Activated CD4-positive, alpha-beta T cell treated with anti-CD3 and anti-CD28 coated beads, Interleukin-2, amount 10 ng/mL, durations not matched to agents 7 days and 5 days (primary cell): ENCODE measurements around the gene CYTIP. TPM values are rescaled to one million over a fixed set of nuclear protein-coding genes. Genes with fewer than 3 reads are reported as not detected.
"Not testable (repeated sequence)": the region's sequence is repeated elsewhere in the genome, so short reads cannot be mapped to it uniquely, and the experiment has no call there.

Experiments
- CTCF ChIA-PET: fragments of 350-600 bp; sonication (Branson Sonifier 250); formaldehyde crosslinking; loops from one replicate; lab custom pipeline; 2021; ENCODE audit warnings: antibody characterized with exemption; lab: Charles Lee
- POLR2A ChIA-PET: fragments of 350-600 bp; sonication (Branson Sonifier 250); formaldehyde crosslinking; loops from one replicate; lab custom pipeline; 2021; ENCODE audit warnings: antibody characterized with exemption; lab: Charles Lee
- DNase-seq: peaks from one replicate; pipeline ENCODE4 v3.0.0-alpha.2; 2020
- H3K27ac Mint-ChIP-seq: one replicate; pipeline ENCODE4 v1.8.0; 2021; ENCODE audit warnings: mild to moderate bottlenecking, moderate library complexity, mixed read lengths
- H3K27me3 Mint-ChIP-seq: one replicate; pipeline ENCODE4 v1.8.0; 2021; ENCODE audit warnings: mixed read lengths
- H3K36me3 Mint-ChIP-seq: one replicate; pipeline ENCODE4 v1.8.0; 2021; ENCODE audit warnings: low read depth, mixed read lengths
- H3K4me1 Mint-ChIP-seq: one replicate; pipeline ENCODE4 v1.8.0; 2021; ENCODE audit warnings: mixed read lengths
- H3K4me3 Mint-ChIP-seq: one replicate; pipeline ENCODE4 v1.8.0; 2021; ENCODE audit warnings: mild to moderate bottlenecking, moderate library complexity, mixed read lengths
- H3K9me3 Mint-ChIP-seq: one replicate; pipeline ENCODE4 v1.8.0; 2021; ENCODE audit warnings: mixed read lengths
- total RNA-seq, 2 experiments: library from RNA; stranded (reverse); gene quantifications; one replicate each; pipeline ENCODE4 v1.2.3, GENCODE V29; 2021

The CYTIP gene
- total RNA-seq, 2 experiments from 2014 or later, result 234 to 279 TPM

- Mint-ChIP-seq H3K4me1 (peaks cover 79% of the 10 kb centered on the region), H3K27me3 (no peaks in the 10 kb centered on the region), H3K4me3 (no peak overlapping the region), H3K9me3 (peaks cover 4% of the 10 kb centered on the region), H3K36me3 (peaks cover 85% of the 10 kb centered on the region), H3K27ac (peak overlapping the region; percentile 93)
- DNase-seq, result no peak
- ChIA-PET POLR2A (interaction anchor here (0.7 to 2.2 kb wide), 5 partner anchors 12 to 22 kb away, joined by 3 to 18 read pairs (median 9); partner anchors contain the start of gene CYTIP), CTCF (interaction anchor here (1.0 to 2.6 kb wide), 7 partner anchors 12 to 120 kb away, joined by 3 to 19 read pairs (median 5); partner anchors contain the start of gene CYTIP)
Observed at GRCh38 chr2:157421331-157421944, 22.5 kb downstream of the CYTIP start.

GRCh38 chr2:157420771-157421323 lies 23.0 kb downstream of the CYTIP start:
- CTCF ChIA-PET, result interaction anchor here (0.6 to 2.6 kb wide), 11 partner anchors 13 to 119 kb away, joined by 3 to 19 read pairs (median 4); partner anchors contain the start of gene CYTIP
- POLR2A ChIA-PET, result interaction anchor here (0.7 to 2.2 kb wide), 6 partner anchors 17 to 60 kb away, joined by 3 to 18 read pairs (median 3); partner anchors contain the start of gene CYTIP
- Mint-ChIP-seq H3K9me3 (peaks cover 2% of the 10 kb centered on the region), H3K36me3 (peaks cover 82% of the 10 kb centered on the region), H3K27ac (peak overlapping the region; percentile 93), H3K4me3 (no peak overlapping the region), H3K4me1 (peaks cover 79% of the 10 kb centered on the region), H3K27me3 (no peaks in the 10 kb centered on the region)
- DNase-seq, result no peak

GRCh38 chr2:157419031-157419575 lies 24.8 kb downstream of the CYTIP start:
- CTCF ChIA-PET, result interaction anchor here (0.6 to 2.3 kb wide), 9 partner anchors 8 to 92 kb away, joined by 3 to 8 read pairs (median 5); partner anchors contain the start of gene CYTIP
- H3K27ac Mint-ChIP-seq, result peak overlapping the region; percentile 93
- no peaks in the 10 kb centered on the region for H3K27me3 Mint-ChIP-seq
- POLR2A ChIA-PET, result interaction anchor here (0.6 to 1.6 kb wide), 4 partner anchors 13 to 91 kb away, joined by 3 to 5 read pairs (median 3); no protein-coding TSS in a partner anchor
- no peak for DNase-seq
- no peaks in the 10 kb centered on the region for H3K9me3 Mint-ChIP-seq
- H3K36me3 Mint-ChIP-seq, result peaks cover 87% of the 10 kb centered on the region
- H3K4me1 Mint-ChIP-seq, result peaks cover 85% of the 10 kb centered on the region
- H3K4me3 Mint-ChIP-seq, result peak overlapping the region; percentile 35

- CTCF ChIA-PET, result interaction anchor here (0.5 to 2.3 kb wide), 8 partner anchors 9 to 154 kb away, joined by 3 to 8 read pairs (median 5); no protein-coding TSS in a partner anchor
- POLR2A ChIA-PET, result interaction anchor here (0.6 to 1.6 kb wide), 3 partner anchors 14 to 27 kb away, joined by 3 to 5 read pairs (median 3); no protein-coding TSS in a partner anchor
- Mint-ChIP-seq H3K4me1 (peaks cover 89% of the 10 kb centered on the region), H3K27ac (peak overlapping the region; percentile 96), H3K36me3 (peaks cover 89% of the 10 kb centered on the region), H3K4me3 (peak overlapping the region; percentile 71), H3K9me3 (no peaks in the 10 kb centered on the region), H3K27me3 (no peaks in the 10 kb centered on the region)
- peak; percentile 57 for DNase-seq
Observed at GRCh38 chr2:157418239-157418641, 25.6 kb downstream of the CYTIP start.

- peaks cover 89% of the 10 kb centered on the region for H3K4me1 Mint-ChIP-seq
- H3K27ac Mint-ChIP-seq, result peak overlapping the region; percentile 94
- no peaks in the 10 kb centered on the region for H3K27me3 Mint-ChIP-seq
- H3K36me3 Mint-ChIP-seq, result peaks cover 90% of the 10 kb centered on the region
- no peaks in the 10 kb centered on the region for H3K9me3 Mint-ChIP-seq
- POLR2A ChIA-PET, result no interaction called here
- CTCF ChIA-PET, result interaction anchor here (0.7 to 1.7 kb wide), 6 partner anchors 11 to 88 kb away, joined by 3 to 4 read pairs (median 3); no protein-coding TSS in a partner anchor
- H3K4me3 Mint-ChIP-seq, result peak overlapping the region; percentile 55
- DNase-seq, result no peak
Observed at GRCh38 chr2:157415591-157416101, 28.2 kb downstream of the CYTIP start.

GRCh38 chr2:157414050-157414449 lies 29.8 kb downstream of the CYTIP start:
- ChIA-PET CTCF (interaction anchor here (0.7 to 1.7 kb wide), 3 partner anchors 47 to 79 kb away, joined by 3 to 4 read pairs (median 4); no protein-coding TSS in a partner anchor), POLR2A (interaction anchor here (0.7 kb wide), 1 partner anchor 16 kb away, joined by 3 read pairs; no protein-coding TSS in a partner anchor)
- no peak for DNase-seq
- peak overlapping the region; percentile 54 for H3K4me3 Mint-ChIP-seq
- H3K9me3 Mint-ChIP-seq, result peaks cover 6% of the 10 kb centered on the region
- H3K27me3 Mint-ChIP-seq, result no peaks in the 10 kb centered on the region
- H3K4me1 Mint-ChIP-seq, result peaks cover 88% of the 10 kb centered on the region
- peaks cover 89% of the 10 kb centered on the region for H3K36me3 Mint-ChIP-seq
- peak overlapping the region; percentile 94 for H3K27ac Mint-ChIP-seq

GRCh38 chr2:157413326-157414035 lies 30.4 kb downstream of the CYTIP start:
- H3K36me3 Mint-ChIP-seq, result peaks cover 87% of the 10 kb centered on the region
- ChIA-PET CTCF (interaction anchor here (0.6 to 2.4 kb wide), 5 partner anchors 10 to 111 kb away, joined by 3 to 17 read pairs (median 4); no protein-coding TSS in a partner anchor), POLR2A (interaction anchor here (1.5 kb wide), 1 partner anchor 82 kb away, joined by 5 read pairs; no protein-coding TSS in a partner anchor)
- H3K4me3 Mint-ChIP-seq, result peak overlapping the region; percentile 54
- DNase-seq, result peak; percentile 70
- H3K27ac Mint-ChIP-seq, result peak overlapping the region; percentile 94
- no peaks in the 10 kb centered on the region for H3K27me3 Mint-ChIP-seq
- H3K9me3 Mint-ChIP-seq, result peaks cover 6% of the 10 kb centered on the region
- H3K4me1 Mint-ChIP-seq, result peaks cover 87% of the 10 kb centered on the region

GRCh38 chr2:157411624-157412336 lies 32.1 kb downstream of the CYTIP start:
- ChIA-PET POLR2A (interaction anchor here (0.6 to 1.5 kb wide), 2 partner anchors 15 to 80 kb away, joined by 4 to 5 read pairs; no protein-coding TSS in a partner anchor), CTCF (interaction anchor here (1.2 to 2.4 kb wide), 2 partner anchors 55 to 84 kb away, joined by 4 to 17 read pairs; no protein-coding TSS in a partner anchor)
- peaks cover 6% of the 10 kb centered on the region for H3K9me3 Mint-ChIP-seq
- H3K4me3 Mint-ChIP-seq, result peak overlapping the region; percentile 20
- DNase-seq, result no peak
- peaks cover 81% of the 10 kb centered on the region for H3K4me1 Mint-ChIP-seq
- peaks cover 78% of the 10 kb centered on the region for H3K36me3 Mint-ChIP-seq
- H3K27ac Mint-ChIP-seq, result peak overlapping the region; percentile 63
- H3K27me3 Mint-ChIP-seq, result no peaks in the 10 kb centered on the region

- H3K9me3 Mint-ChIP-seq, result peaks cover 37% of the 10 kb centered on the region
- not testable (repeated sequence) for DNase-seq, H3K27me3 Mint-ChIP-seq, H3K4me3 Mint-ChIP-seq
- H3K4me1 Mint-ChIP-seq, result peaks cover 80% of the 10 kb centered on the region
- H3K36me3 Mint-ChIP-seq, result peaks cover 75% of the 10 kb centered on the region
- peak overlapping the region; percentile 57 for H3K27ac Mint-ChIP-seq
- CTCF ChIA-PET, result interaction anchor here (1.0 to 1.7 kb wide), 2 partner anchors 11 to 34 kb away, joined by 3 to 4 read pairs; no protein-coding TSS in a partner anchor
- POLR2A ChIA-PET, result interaction anchor here (0.6 kb wide), 1 partner anchor 33 kb away, joined by 3 read pairs; no protein-coding TSS in a partner anchor
Observed at GRCh38 chr2:157405398-157405797, 38.5 kb downstream of the CYTIP start.

- H3K27me3 Mint-ChIP-seq, result no peaks in the 10 kb centered on the region
- H3K4me3 Mint-ChIP-seq, result peak overlapping the region; percentile 47
- peaks cover 74% of the 10 kb centered on the region for H3K4me1 Mint-ChIP-seq
- H3K9me3 Mint-ChIP-seq, result peaks cover 41% of the 10 kb centered on the region
- CTCF ChIA-PET, result interaction anchor here (0.5 to 2.1 kb wide), 8 partner anchors 9 to 376 kb away, joined by 3 to 11 read pairs (median 3); no protein-coding TSS in a partner anchor
- POLR2A ChIA-PET, result interaction anchor here (0.5 kb wide), 1 partner anchor 17 kb away, joined by 3 read pairs; no protein-coding TSS in a partner anchor
- peak; percentile 80 for DNase-seq
- H3K36me3 Mint-ChIP-seq, result peaks cover 75% of the 10 kb centered on the region
- peak overlapping the region; percentile 99 for H3K27ac Mint-ChIP-seq
Observed at GRCh38 chr2:157404363-157404762, 39.5 kb downstream of the CYTIP start.
